Measurements from ENCODE around the gene RAD50. TPM values are rescaled to one million over a fixed set of nuclear protein-coding genes. Genes with fewer than 3 reads are reported as not detected.

Gene RAD50
- total and polyA plus RNA-seq, 7 experiments from 2014 or later: 14.8 to 35.4 (median 25.2) TPM

- peaks cover 9 to 64% (median 17%) of the 10 kb centered on the region in 3 experiments for H3K36me3 ChIP-seq (ENCODE audit: control insufficient read depth in 2 of 3, insufficient read depth in 3 of 3, low read length in 3 of 3)
- peaks cover 0 to 3% (median 0%) of the 10 kb centered on the region in 11 donors for H3K9me3 Mint-ChIP-seq
- intact Hi-C loops (cut with micrococcal nuclease): loop anchor here in 1 of 2 donors (2.0 kb wide), 1 partner anchor 16 kb away; no protein-coding TSS in a partner anchor
Measured at GRCh38 chr5:132641241-132641723, 84.5 kb downstream of the RAD50 start.

GRCh38 chr5:132641841-132642240 lies 85.1 kb downstream of the RAD50 start:
- no peak for ATAC-seq
- Mint-ChIP-seq H3K27ac (peak overlapping the region in 2 of 9 donors; percentile 32 to 64), H3K4me3 (no peak overlapping the region), H3K27me3 (no peaks in the 10 kb centered on the region), H3K4me1 (peaks cover 0 to 73% (median 0%) of the 10 kb centered on the region in 7 donors), H3K9me3 (peaks cover 0 to 5% (median 0%) of the 10 kb centered on the region in 11 donors), H3K36me3 (peaks cover 15 to 60% (median 37%) of the 10 kb centered on the region in 5 donors)
- Histone ChIP-seq H3K4me1 (ENCODE audit: control insufficient read depth in 2 of 2, insufficient read depth in 2 of 2, low read length in 2 of 2) (no peaks in the 10 kb centered on the region), H3K9me3 (ENCODE audit: control insufficient read depth in 2 of 3, low read length in 3 of 3) (no peaks in the 10 kb centered on the region), H3K27ac (ENCODE audit: low read depth, low read length) (no peak overlapping the region), H3K36me3 (ENCODE audit: control insufficient read depth in 2 of 3, insufficient read depth in 3 of 3, low read length in 3 of 3) (peaks cover 9 to 59% (median 17%) of the 10 kb centered on the region in 3 experiments), H3K27me3 (ENCODE audit: control insufficient read depth in 2 of 2, insufficient read depth in 2 of 2, low read length in 2 of 2) (no peaks in the 10 kb centered on the region), H3K4me3 (ENCODE audit: low read length) (no peak overlapping the region)
- POLR2A ChIA-PET: no interaction called here
- DNase-seq: no peak
- CTCF ChIA-PET: no interaction called here
- intact Hi-C loops (cut with micrococcal nuclease): loop anchor here in 1 of 2 donors (2.0 kb wide), 1 partner anchor 15 kb away; no protein-coding TSS in a partner anchor

More at GRCh38 chr5:132641241-132641723, 84.5 kb downstream of the RAD50 start:
- DNase-seq (no peak), ATAC-seq (no peak)
- Histone ChIP-seq H3K9me3 (ENCODE audit: control insufficient read depth in 2 of 3, low read length in 3 of 3) (no peaks in the 10 kb centered on the region), H3K4me3 (ENCODE audit: low read length) (no peak overlapping the region), H3K27me3 (ENCODE audit: control insufficient read depth in 2 of 2, insufficient read depth in 2 of 2, low read length in 2 of 2) (no peaks in the 10 kb centered on the region), H3K4me1 (ENCODE audit: control insufficient read depth in 2 of 2, insufficient read depth in 2 of 2, low read length in 2 of 2) (no peaks in the 10 kb centered on the region), H3K27ac (ENCODE audit: low read depth, low read length) (no peak overlapping the region)
- peak overlapping the region in 1 of 10 donors; percentile 12 for H3K4me3 Mint-ChIP-seq
- H3K27ac Mint-ChIP-seq: peak overlapping the region in 1 of 9 donors; percentile 64
- ChIA-PET POLR2A (no interaction called here), CTCF (no interaction called here)
- peaks cover 0 to 77% (median 0%) of the 10 kb centered on the region in 7 donors for H3K4me1 Mint-ChIP-seq
- no peaks in the 10 kb centered on the region for H3K27me3 Mint-ChIP-seq
- peaks cover 15 to 55% (median 36%) of the 10 kb centered on the region in 5 donors for H3K36me3 Mint-ChIP-seq

GRCh38 chr5:132644177-132644576 lies 87.4 kb downstream of the RAD50 start:
- no peaks in the 10 kb centered on the region for H3K4me1 ChIP-seq (ENCODE audit: control insufficient read depth in 2 of 2, insufficient read depth in 2 of 2, low read length in 2 of 2)
- intact Hi-C loops (cut with micrococcal nuclease): no loop called here

GRCh38 chr5:132646583-132647266 lies 89.9 kb downstream of the RAD50 start:
- H3K27me3 ChIP-seq (ENCODE audit: control insufficient read depth in 2 of 2, insufficient read depth in 2 of 2, low read length in 2 of 2): no peaks in the 10 kb centered on the region
- H3K9me3 ChIP-seq (ENCODE audit: control insufficient read depth in 2 of 3, low read length in 3 of 3): peaks cover 0 to 18% (median 0%) of the 10 kb centered on the region in 3 experiments
- H3K4me1 Mint-ChIP-seq: peaks cover 0 to 35% (median 0%) of the 10 kb centered on the region in 7 donors
- H3K27me3 Mint-ChIP-seq: peaks cover 0 to 4% (median under 1%) of the 10 kb centered on the region in 5 donors
- H3K4me3 Mint-ChIP-seq: no peak overlapping the region
- ChIA-PET POLR2A (no interaction called here), CTCF (no interaction called here)
- ATAC-seq (no peak), DNase-seq (no peak)
- H3K36me3 ChIP-seq (ENCODE audit: control insufficient read depth in 2 of 3, insufficient read depth in 3 of 3, low read length in 3 of 3): peaks cover 0 to 16% (median 3%) of the 10 kb centered on the region in 3 experiments
- H3K9me3 Mint-ChIP-seq: peaks cover 0 to 47% (median 19%) of the 10 kb centered on the region in 11 donors
- H3K27ac ChIP-seq (ENCODE audit: low read depth, low read length): no peak overlapping the region
- no peak overlapping the region for H3K4me3 ChIP-seq (ENCODE audit: low read length)
- H3K27ac Mint-ChIP-seq: no peak overlapping the region
- intact Hi-C loops (cut with micrococcal nuclease): no loop called here
- H3K36me3 Mint-ChIP-seq: peaks cover 15 to 67% (median 18%) of the 10 kb centered on the region in 5 donors
- H3K4me1 ChIP-seq (ENCODE audit: control insufficient read depth in 2 of 2, insufficient read depth in 2 of 2, low read length in 2 of 2): no peaks in the 10 kb centered on the region

More at GRCh38 chr5:132644177-132644576, 87.4 kb downstream of the RAD50 start:
- peaks cover 0 to 41% (median 17%) of the 10 kb centered on the region in 3 experiments for H3K36me3 ChIP-seq (ENCODE audit: control insufficient read depth in 2 of 3, insufficient read depth in 3 of 3, low read length in 3 of 3)
- Mint-ChIP-seq H3K4me3 (no peak overlapping the region), H3K36me3 (peaks cover 15 to 64% (median 24%) of the 10 kb centered on the region in 5 donors), H3K27me3 (peaks cover 0 to 2% (median 0%) of the 10 kb centered on the region in 5 donors), H3K27ac (peak overlapping the region in 2 of 9 donors; percentile 22 to 54), H3K4me1 (peaks cover 0 to 55% (median 0%) of the 10 kb centered on the region in 7 donors), H3K9me3 (peaks cover 0 to 27% (median 13%) of the 10 kb centered on the region in 11 donors)
- no peaks in the 10 kb centered on the region for H3K27me3 ChIP-seq (ENCODE audit: control insufficient read depth in 2 of 2, insufficient read depth in 2 of 2, low read length in 2 of 2)
- no peak overlapping the region for H3K27ac ChIP-seq (ENCODE audit: low read depth, low read length)
- CTCF ChIA-PET: no interaction called here
- ATAC-seq: no peak
- no peak overlapping the region for H3K4me3 ChIP-seq (ENCODE audit: low read length)
- POLR2A ChIA-PET: no interaction called here
- no peak for DNase-seq
- peaks cover 0 to 16% (median 0%) of the 10 kb centered on the region in 3 experiments for H3K9me3 ChIP-seq (ENCODE audit: control insufficient read depth in 2 of 3, low read length in 3 of 3)

GRCh38 chr5:132647473-132647872 lies 90.7 kb downstream of the RAD50 start:
- DNase-seq (no peak), ATAC-seq (no peak)
- no peaks in the 10 kb centered on the region for H3K27me3 ChIP-seq (ENCODE audit: control insufficient read depth in 2 of 2, insufficient read depth in 2 of 2, low read length in 2 of 2)
- peaks cover 0 to 18% (median 0%) of the 10 kb centered on the region in 3 experiments for H3K9me3 ChIP-seq (ENCODE audit: control insufficient read depth in 2 of 3, low read length in 3 of 3)
- H3K36me3 Mint-ChIP-seq: peaks cover 11 to 72% (median 17%) of the 10 kb centered on the region in 5 donors
- H3K27me3 Mint-ChIP-seq: peaks cover 0 to 9% (median 4%) of the 10 kb centered on the region in 5 donors
- no peak overlapping the region for H3K27ac Mint-ChIP-seq
- no peak overlapping the region for H3K4me3 Mint-ChIP-seq
- peaks cover 0 to 51% (median 19%) of the 10 kb centered on the region in 11 donors for H3K9me3 Mint-ChIP-seq
- CTCF ChIA-PET: interaction anchor here (0.6 kb wide), 1 partner anchor 78 kb away, joined by 3 read pairs; no protein-coding TSS in a partner anchor
- POLR2A ChIA-PET: no interaction called here
- H3K36me3 ChIP-seq (ENCODE audit: control insufficient read depth in 2 of 3, insufficient read depth in 3 of 3, low read length in 3 of 3): peaks cover 0 to 10% (median 3%) of the 10 kb centered on the region in 3 experiments
- no peak overlapping the region for H3K27ac ChIP-seq (ENCODE audit: low read depth, low read length)
- no peaks in the 10 kb centered on the region for H3K4me1 ChIP-seq (ENCODE audit: control insufficient read depth in 2 of 2, insufficient read depth in 2 of 2, low read length in 2 of 2)
- intact Hi-C loops (cut with micrococcal nuclease): no loop called here
- H3K4me3 ChIP-seq (ENCODE audit: low read length): no peak overlapping the region
- peaks cover 0 to 30% (median 0%) of the 10 kb centered on the region in 7 donors for H3K4me1 Mint-ChIP-seq

GRCh38 chr5:132648355-132648754 lies 91.6 kb downstream of the RAD50 start:
- POLR2A ChIA-PET: no interaction called here
- peaks cover 0 to 18% (median 0%) of the 10 kb centered on the region in 3 experiments for H3K9me3 ChIP-seq (ENCODE audit: control insufficient read depth in 2 of 3, low read length in 3 of 3)

More at GRCh38 chr5:132648355-132648754, 91.6 kb downstream of the RAD50 start:
- Mint-ChIP-seq H3K27me3 (peaks cover 2 to 10% (median 6%) of the 10 kb centered on the region in 5 donors), H3K9me3 (peaks cover 0 to 51% (median 19%) of the 10 kb centered on the region in 11 donors), H3K4me1 (peaks cover 0 to 22% (median 0%) of the 10 kb centered on the region in 7 donors), H3K4me3 (no peak overlapping the region), H3K27ac (no peak overlapping the region), H3K36me3 (peaks cover 3 to 64% (median 10%) of the 10 kb centered on the region in 5 donors)
- CTCF ChIA-PET: no interaction called here
- intact Hi-C loops (cut with micrococcal nuclease): no loop called here
- Histone ChIP-seq H3K27me3 (ENCODE audit: control insufficient read depth in 2 of 2, insufficient read depth in 2 of 2, low read length in 2 of 2) (no peaks in the 10 kb centered on the region), H3K36me3 (ENCODE audit: control insufficient read depth in 2 of 3, insufficient read depth in 3 of 3, low read length in 3 of 3) (peaks cover 0 to under 1% (median 0%) of the 10 kb centered on the region in 3 experiments), H3K4me1 (ENCODE audit: control insufficient read depth in 2 of 2, insufficient read depth in 2 of 2, low read length in 2 of 2) (no peaks in the 10 kb centered on the region), H3K27ac (ENCODE audit: low read depth, low read length) (no peak overlapping the region), H3K4me3 (ENCODE audit: low read length) (no peak overlapping the region)
- DNase-seq: no peak
- ATAC-seq: no peak

Measured in naive thymus-derived CD4-positive, alpha-beta T cell (primary cell).